A172 (cell line): Measurements from ENCODE around the gene TMEM63C. TPM values are rescaled to one million over a fixed set of nuclear protein-coding genes. Genes with fewer than 3 reads are reported as not detected.

Source experiments
- DNase-seq: peaks from one replicate; pipeline ENCODE4 v3.0.0-alpha.2; 2015; ENCODE audit warnings: low spot score
- total RNA-seq: library from RNA; depleted of rRNA; stranded (reverse); fragments of >200 nt; shearing (Covaris generic); gene quantifications from 2 replicates; pipeline ENCODE4 v1.2.3, GENCODE V29; 2014

Gene TMEM63C
- total RNA-seq, 1 experiment from 2014 or later = 0.62 TPM

DNA sequence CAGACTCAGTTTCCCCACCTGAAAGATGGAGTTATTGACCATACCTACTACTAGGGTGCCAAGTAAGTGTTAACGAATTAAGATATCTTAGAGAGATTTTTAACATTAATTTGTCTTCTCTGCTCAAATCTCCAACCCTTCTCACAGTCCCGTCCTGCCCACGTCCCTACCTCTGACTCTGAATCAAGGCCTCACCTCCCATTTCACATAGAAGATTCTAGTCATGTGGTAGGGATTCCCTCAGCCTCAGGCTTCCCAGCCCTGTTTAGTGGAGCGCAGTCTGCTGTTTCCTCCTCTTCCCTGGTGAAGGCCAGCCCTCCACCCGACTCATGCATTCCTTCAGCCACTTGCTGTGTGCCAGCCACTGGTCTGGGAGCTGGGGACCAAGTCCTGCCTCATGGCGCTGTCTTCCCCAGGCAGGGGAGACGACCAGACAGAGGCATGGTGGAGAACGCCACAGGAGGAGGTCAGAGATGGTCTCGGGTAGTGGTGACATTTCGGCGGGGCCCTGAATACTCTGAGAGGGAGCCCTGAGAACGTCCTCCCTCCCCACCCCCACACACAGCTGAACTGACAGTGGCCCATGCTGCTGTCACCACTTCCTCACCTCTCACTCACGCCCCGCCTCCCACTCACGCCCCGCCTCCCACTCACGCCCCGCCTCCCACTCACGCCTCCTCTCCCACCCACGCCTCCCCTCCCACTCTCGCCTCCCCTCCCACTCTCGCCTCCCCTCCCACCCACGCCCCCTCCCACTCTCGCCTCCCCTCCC, 38.8 kb downstream of the TMEM63C start:
- DNase-seq = no peak

DNA sequence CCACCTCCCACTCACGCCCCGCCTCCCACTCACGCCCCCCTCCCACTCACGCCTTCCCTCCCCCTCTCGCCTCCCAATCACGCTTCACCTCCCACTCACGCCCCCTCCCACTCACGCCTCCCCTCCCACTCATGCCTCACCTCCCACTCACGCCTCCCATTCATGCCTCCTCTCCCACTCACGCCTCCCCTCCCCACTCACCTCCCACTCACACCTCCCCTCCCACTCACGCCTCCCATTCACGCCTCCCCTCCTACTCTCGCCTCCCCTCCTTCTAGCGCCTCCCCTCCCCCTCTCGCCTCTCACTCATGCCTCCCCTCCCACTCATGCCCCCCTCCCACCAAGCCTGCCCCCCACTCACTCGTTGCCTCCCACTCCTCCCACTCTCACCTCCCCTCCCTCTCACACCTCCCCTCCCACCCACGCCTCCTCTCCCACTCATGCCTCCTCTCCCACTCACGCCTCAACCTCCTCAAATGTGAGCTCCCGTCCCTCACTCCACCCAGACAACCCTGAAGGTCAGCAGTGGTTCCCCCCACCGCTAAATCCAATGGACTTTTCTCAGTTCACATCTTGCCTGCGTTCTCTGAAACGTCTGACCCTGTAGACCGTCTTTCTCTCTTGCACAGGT, 39.8 kb downstream of the TMEM63C start:
- DNase-seq = no peak

DNA sequence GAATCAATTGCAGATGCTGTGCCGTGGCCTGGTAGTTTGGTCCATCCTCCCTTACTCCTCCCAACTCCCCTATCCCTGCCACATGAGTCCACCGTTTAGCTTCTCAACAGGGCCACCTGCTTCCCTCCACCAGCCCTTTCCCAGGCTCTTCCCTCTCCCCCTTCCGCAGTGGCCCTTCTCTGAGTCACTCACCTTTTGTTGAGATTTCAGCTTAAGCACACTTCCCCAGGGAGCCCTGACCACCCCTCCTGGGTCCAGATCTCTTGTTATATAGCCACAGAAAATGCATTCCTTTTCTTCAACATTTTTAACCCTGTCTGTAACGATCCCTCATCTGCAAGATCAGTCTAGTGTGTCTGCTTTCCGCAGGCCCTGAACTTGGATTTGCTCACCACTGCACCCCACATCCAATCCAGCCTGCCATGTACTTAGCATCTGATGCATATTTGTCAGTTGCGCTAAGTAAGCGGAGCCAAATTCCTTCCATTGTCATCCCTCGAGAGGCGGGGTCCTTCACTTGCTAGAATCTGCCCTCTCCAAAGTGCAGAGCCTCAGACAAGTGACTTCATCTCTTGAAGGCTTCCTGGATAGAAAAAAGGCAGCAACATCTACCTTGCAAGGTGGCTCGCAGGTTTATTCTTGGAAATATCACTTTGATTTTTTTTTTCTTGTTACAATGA, 41.1 kb downstream of the TMEM63C start:
- DNase-seq = no peak

DNA sequence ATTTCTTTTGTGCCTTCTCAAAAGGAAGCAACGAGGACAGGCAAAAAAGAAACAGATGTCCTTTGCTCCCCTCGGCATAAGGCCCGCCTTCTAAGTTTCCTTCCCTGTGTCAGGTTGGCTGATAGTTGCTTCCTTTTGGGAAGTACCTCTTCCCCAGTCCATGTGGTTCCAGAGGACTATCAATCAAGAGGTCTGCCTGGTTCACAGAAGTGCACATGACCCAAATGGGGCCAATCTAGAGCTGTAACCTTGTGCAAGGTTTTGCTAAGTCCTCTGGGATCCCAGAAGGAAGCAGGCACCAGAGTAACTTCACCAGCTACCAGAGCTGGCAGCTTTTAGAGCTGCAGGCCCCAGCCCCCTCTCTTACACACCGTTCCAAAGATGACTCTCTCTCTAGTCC, 42.6 kb downstream of the TMEM63C start:
- no peak for DNase-seq

DNA sequence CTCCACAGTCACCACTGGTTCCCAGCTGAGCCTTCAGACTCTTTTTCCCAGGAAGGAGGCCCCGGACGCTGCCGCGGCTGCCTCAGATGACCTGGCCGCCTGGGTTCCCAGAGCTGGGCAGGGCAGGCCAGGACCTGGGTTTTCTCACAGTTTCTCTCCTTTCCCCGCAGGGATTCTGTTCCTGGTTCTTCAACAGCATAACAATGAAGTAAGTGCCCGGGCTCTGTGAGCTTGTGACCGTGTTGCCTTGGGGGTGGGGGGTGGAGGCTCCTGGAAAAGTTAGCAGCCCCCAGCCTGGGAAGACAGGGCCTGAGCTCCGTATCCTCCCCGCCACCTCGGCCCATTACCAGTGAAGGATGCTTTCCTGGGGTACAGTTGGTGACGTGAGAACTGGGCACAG, 43.7 kb downstream of the TMEM63C start:
- DNase-seq = no peak

DNA sequence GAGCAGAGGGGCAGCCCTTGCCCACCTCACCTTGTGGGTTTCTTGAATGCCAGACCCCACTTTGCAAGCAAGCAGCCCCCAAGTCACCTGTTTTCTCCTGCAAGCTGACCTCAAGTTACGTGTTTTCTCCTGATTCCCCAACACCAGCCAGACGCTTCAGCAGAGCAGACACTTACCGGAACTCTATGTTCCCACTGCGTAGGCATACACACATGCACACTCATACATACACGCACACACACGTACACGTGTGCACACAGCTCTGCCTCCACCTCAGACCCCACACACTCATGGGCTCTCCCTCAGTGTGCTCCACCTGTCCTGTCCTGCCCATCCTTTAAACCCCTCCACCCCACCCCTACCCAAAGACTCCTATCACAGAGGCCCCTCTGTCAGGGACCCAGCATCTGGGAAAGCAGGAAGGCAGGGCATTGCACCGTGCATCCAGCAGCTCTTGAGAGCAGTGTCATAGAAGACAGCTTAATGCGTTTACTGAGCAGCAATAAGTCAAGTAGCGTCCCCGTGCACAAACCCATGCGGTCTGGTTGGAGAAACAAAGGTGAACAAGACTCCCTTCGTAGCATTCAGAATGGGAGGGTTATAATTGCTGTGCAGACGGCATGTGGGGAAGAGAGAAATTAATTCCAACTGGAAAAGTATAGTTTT, 44.4 kb downstream of the TMEM63C start:
- DNase-seq = no peak

DNA sequence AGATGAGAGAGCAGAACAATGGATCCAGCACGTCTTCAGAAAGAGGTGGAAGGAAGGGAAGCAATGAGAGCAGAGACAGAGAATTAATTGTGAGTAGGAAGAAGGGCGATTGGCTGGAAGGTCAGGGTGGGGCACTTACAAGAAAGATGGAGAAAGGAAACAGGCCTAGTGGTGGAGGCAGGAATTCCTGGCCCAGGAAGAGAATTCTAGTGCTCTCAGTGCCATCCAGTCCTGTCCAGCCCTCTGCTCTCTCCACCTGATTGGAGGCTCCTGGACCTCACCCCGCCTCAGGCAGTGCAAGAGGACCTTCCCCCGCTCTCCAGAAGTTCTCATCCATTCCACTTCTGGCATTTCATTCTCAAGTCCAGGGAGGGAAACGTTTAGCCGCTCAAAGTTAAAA, 46.5 kb downstream of the TMEM63C start:
- DNase-seq = no peak

DNA sequence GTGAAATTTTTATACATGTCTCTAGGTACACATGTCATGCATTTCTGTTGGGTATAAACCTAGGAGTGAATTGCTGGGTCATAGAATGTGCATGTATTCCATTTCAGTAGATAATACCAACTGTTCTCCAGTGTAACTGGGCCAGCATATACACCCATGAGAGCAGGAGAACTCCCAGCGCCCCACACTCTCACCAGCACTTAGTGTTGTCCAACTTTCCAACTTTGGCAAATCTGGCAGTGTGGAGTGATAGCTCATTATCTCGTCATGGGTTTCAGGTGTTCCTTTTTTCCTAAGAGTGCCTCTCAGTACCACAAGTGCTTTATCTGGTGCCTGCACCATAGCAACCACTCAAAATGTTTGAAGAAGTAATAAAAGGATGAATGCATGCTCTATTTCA, 49.3 kb downstream of the TMEM63C start:
- DNase-seq = no peak

DNA sequence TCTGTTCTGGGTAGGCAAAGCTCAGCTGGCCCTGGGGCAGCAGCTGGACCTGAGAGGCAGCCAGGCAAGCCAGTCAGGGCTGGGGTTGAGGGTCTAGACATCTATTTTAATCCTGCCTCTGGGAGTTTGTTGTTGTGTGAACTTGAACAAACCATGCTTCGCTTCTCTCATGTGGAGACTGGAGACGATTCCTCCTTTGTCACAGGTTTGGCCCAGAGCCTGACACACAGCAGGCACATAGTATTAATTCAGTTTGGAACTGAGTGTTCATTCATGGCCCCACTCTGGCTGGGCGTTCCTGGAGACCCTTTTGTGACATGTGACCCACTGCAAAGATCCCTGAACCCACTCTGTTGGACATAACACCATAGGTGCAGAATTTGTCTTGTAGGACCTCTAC, 50.1 kb downstream of the TMEM63C start:
- DNase-seq = no peak

DNA sequence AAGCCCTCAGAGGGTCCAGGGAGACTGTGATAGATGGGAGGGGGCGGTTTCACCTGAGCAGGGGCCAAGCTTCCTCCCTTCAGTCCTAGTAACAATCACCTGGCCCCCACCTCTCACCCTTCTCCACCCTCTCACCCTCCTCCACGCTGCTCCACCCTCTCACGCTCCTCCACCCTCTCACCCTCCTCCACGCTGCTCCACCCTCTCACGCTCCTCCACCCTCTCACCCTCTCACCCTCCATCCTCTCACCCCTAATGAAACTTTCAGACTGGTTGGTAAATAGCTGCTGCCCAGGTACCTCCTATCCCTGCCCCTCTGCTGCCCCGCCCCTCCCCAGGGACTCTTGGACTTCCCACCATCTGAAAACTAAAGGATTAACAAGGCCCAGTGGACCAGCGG, 55.2 kb downstream of the TMEM63C start:
- DNase-seq = no peak

DNA sequence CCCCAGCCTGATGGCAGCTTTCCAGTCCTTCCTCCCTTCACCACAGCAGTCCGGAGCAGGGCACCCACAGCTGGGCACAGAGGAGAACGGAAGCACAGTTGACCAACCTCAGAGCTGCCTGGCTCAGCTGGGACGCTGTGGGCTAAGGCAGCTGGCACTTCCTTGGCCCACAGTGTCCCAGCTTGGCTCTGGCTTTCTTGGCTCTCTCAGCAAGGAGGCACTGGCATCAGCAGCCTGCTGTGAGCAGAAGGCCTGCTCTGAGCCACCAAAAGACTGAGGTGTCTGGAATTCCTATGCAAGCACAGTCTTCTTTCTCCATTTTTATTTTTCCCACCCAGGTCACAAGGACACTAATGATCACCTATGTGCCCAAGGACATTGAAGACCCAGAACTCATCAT, 56.8 kb downstream of the TMEM63C start:
- no peak for DNase-seq

DNA sequence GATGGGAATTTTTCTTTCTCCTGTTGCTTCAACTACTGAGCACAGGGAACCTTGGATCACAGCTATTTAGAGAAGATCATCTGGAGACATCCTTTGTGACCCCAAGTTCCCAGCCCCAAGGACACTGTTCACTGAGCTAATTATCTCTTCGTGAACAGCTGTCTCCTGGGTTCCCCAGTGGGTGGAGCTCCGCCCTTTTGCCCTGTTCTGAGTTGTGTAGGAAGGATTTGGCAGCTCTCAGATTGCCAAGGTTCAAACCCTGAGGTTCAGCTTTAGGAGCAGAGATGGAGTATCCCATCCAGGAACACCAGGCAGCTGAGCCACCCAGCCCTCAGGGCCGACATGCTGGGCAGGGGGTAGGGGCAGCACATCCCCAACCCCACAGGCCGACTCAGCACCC, 57.4 kb downstream of the TMEM63C start:
- DNase-seq = no peak

DNA sequence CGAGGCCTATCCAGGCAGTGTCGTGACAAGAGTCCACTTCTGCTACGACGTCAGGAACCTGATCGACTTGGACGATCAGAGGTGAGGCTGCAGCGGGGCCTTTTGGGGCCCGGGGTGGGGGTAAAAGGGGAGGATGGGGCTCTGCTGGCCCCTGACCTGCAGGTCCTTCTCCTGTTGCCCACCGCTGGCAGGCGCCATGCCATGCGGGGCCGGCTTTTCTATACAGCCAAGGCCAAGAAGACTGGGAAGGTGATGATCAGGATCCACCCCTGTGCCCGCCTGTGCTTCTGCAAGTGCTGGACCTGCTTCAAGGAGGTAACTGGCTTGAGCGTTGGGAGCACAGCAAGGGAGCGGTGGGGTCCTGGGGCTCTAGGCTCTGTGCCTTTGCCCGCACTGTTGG, 57.8 kb downstream of the TMEM63C start:
- no peak for DNase-seq

DNA sequence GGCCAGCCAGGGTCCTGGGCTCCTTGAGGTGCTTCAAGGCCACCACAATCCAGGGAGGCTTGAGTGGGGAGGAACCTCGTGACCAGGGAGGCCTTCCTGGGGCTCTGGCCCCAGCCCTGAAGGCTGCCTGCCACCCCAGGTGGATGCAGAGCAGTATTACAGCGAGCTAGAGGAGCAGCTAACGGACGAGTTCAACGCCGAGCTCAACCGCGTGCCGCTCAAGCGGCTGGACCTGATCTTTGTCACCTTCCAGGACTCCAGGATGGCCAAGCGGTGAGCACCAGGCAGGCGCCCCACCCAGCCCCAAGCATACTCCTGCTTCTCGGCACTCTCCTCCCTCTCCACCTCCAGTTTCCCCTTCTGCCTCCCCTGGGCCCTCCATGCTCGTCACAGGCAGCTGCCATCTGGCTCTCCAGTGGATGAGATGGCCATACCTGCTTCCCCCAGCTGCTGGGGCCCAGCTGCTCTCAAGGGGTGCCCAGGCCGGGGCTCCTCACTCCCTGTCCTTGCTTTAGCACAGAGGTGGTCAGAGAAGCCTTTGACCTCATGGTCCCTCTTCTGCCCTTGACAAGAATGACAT, 58.8 kb downstream of the TMEM63C start:
- no peak for DNase-seq

DNA sequence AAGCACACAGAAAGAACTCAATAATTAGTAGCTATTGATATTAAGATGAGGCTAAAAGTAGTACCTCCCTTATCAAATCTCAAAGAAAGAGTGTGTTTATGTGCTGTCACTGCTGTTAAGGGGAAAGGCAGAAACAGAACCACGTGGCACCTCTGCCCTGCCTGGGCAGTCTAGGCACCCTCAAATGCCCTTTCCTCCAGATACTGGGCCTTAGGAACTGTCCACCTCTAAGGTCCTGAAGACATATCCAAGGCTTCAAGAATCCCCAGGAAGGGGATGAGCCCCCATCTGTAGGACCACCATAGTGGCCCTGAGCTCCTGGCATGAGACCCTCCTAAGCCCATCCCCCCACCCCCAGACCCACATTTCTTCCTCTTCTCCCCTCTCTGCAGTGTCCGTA, 60.4 kb downstream of the TMEM63C start:
- no peak for DNase-seq

DNA sequence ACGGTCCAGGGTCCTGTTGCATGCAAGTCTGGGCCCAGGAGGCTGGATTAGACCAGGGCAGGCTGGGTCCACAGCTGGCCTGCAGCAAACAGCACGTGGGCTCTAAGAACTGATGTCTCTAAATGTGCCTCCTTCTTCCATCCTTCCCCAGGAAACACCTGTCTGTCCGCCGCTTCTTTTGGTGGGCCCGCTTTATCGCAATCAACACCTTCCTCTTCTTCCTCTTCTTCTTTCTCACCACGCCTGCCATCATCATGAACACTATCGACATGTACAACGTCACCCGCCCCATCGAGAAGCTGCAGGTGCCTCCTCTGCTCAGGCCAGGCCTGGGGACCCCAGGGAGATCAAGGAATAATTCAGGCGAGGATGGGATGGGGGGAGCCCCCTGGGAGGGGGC, 61.2 kb downstream of the TMEM63C start:
- no peak for DNase-seq

DNA sequence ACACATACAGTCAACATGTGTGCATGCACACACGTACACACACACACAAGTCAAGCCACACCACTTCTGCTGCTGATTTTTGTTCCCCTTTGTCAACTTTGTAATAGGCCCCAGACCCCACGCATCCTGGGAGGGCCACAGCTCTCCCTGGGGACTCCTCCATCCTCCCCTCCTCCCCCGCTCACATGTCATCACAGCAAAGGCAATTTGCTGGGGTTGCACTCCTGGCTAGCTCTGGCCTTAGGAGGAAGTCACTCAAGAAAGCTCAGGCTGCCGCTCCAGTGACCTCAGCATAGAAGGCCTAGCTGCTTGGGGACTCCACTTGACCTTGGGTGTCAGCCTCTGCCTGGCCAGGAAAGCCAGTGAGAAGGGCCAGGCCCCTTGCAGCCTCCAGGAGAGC, 62.3 kb downstream of the TMEM63C start:
- no peak for DNase-seq

DNA sequence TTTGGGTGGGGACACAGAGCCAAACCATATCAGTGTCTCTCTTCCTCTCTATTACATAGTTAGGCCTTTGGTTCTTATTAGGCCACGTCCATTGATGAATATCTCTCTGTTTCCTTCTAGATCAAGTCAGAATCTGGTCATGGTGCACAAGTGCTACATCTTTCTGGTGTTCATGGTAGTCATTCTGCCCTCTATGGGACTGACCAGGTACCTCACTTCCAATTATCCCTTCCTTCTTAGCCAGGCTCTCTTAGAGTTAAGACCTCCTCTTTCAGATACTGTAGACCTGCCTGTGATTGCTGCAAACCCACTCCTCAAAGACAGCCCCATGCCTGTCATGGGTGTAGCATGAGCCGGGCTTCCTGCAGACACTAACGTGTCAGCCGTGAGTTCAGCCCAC, 64.2 kb downstream of the TMEM63C start:
- no peak for DNase-seq

DNA sequence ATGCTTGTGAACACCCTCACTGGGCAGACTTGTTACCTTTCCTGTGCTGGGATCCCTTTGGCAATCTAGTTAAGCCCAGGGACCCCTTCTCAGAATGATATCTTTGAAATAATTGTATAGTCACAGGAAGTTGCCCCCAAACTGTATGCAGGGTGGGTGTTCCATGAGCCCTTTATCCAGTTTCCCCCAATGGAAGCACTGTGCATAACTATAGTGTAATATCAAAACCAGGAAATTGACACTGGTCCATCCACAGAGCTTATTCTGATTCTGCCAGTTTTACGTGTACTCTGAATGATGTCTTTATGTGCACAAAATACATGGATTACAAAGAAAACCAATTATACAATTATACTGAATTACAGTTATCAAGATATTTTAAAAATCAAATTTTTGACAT, 65.2 kb downstream of the TMEM63C start:
- DNase-seq = no peak

DNA sequence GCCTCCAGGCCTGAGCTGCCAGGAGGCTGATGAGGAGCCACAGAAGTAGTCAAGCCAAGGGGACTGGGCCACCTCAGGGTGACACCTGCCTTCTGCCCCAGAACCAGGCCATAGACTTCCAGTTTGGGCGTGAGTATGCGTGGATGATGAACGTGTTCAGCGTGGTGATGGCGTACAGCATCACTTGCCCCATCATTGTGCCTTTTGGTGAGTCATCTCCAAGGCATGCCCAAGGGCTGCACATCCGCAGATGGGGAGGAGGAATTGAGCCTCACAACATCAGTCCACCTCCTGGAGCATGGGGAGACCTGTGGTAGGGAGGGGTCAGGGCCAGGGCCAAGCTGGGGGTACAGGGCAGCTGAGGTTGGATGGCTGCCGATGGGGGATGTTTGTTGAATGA, 67.1 kb downstream of the TMEM63C start:
- DNase-seq = peak; percentile 27

DNA sequence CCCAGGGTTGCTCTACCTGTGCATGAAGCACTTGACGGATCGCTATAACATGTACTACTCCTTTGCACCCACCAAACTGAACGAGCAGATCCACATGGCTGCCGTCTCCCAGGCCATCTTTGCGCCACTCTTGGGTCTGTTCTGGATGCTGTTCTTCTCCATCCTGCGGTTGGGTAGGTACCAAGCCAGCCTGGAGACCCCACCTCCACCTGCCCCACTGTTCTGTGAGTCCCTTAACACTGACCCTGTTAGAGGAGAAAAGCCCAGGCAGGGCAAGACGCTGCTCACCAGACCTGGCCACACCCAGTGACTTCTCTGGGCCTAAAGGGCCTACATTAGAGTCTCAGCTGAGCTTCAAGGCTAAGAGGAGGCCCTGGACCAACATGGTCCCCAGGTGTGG, 67.7 kb downstream of the TMEM63C start:
- no peak for DNase-seq

DNA sequence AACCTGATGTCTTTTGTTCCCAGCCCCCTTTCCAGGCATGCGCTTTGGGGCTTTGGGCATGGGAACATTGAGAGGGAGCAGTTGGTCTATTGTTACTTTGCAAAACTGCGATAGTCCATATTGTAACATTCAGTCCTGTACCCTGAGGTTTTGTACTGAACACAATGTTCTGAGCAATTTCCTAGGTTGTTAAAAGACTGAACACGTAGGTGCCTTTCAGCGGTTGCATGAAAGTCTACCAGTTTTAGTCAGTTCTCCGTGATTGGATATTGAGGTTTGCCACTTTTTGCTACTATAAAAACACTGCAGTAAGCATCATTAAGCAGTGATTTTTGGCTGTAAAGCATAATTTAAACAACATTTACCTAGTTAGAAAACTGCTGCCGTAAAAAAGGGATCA, 69.3 kb downstream of the TMEM63C start:
- no peak for DNase-seq
